HG03520 (cell line): Measurements from ENCODE around the gene INPP5D.
"Not testable (repeated sequence)": the region's sequence is repeated elsewhere in the genome, so short reads cannot be mapped to it uniquely, and the experiment has no call there.

Experiments
- ATAC-seq: cut with Tn5 transposase; IDR thresholded peaks from one replicate; pipeline ENCODE4 v1.9.1; 2021; ENCODE audit warnings: mild to moderate bottlenecking, moderate library complexity; ENCODE audit not compliant: unreplicated experiment

Gene INPP5D

DNA sequence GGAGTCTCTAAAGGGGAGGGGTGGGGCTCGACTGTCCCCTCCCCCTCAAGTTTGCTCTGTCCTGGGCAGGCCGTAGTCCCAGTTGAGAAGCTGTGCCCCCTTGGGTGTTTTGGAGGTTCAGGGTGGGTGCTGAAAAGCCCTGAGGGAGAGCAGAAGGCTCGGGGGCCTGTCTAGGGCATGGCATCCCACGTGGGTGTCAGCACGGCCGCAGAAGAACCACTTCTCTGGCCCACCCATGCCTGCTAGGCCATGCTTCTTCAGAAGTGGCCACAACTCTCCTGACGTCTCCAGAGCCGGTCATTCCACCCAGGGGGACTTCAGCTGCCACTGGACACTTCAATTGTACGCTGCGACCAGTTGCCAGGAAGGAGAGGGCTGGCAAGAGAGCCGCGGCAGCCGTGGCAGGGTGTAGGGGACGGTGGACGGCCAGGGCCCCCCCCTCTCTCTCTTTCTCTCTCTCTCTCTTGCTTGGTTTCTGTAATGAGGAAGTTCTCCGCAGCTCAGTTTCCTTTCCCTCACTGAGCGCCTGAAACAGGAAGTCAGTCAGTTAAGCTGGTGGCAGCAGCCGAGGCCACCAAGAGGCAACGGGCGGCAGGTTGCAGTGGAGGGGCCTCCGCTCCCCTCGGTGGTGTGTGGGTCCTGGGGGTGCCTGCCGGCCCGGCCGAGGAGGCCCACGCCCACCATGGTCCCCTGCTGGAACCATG, at the start of gene INPP5D:
TSS of gene INPP5D (plus strand) at position 546 of the 704 bp plus-strand sequence. CDS start at position 683, 137 bp downstream.
- peak; percentile 31 for ATAC-seq

DNA sequence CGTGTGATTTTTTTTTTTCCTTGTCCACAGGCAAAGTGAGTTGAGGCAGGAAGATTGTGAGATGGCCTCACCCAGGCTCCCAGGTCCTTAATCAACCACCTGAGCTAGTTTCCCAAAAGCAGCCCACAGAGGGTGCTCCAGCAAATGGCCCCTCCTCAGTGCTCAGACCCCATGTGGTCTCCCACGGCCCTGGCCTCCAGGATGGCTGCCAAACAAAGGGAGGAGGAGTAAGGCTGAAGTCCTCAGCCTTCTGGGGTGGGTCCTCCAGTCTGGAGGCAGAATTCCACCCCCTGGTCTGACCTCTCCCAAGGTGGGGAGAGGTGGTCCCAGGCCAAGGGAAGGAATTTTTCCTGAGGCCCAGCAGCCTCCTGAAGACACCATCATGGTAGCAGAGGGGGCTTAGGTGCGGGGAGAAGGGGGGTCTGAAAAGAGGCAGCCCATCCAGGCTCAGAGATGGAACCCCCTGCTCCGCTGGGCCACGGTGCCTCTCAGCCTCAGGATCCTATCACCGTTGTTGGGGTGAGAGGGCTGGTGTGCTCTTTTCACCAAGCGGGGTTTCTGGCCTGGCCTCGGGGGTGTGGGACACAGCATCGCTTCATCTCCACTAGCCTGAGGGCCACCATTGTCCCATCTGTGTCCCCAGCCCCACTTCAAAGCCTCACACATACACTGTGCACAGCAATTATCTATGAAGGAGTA, 49.4 kb upstream of the INPP5D start:
- no peak for ATAC-seq

DNA sequence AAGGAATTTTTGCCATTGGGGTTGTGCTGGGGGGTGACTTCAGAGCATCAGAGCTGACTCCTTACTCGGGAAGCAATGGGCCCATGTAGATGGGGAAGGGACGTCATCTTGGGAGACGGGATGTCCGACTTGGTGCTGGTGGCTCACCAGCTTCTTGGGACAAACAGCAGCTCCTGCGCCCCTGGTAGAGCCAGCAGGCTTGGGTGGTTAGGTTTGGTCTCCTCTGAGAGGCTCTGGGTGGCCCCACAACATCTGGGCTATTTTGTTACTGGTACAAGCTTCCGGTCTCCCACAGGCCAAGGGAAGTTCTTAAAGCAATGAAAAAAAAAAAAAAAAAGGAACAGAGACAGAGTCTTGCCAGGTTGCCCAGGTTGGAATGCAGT, 48.9 kb upstream of the INPP5D start:
- no peak for ATAC-seq

DNA sequence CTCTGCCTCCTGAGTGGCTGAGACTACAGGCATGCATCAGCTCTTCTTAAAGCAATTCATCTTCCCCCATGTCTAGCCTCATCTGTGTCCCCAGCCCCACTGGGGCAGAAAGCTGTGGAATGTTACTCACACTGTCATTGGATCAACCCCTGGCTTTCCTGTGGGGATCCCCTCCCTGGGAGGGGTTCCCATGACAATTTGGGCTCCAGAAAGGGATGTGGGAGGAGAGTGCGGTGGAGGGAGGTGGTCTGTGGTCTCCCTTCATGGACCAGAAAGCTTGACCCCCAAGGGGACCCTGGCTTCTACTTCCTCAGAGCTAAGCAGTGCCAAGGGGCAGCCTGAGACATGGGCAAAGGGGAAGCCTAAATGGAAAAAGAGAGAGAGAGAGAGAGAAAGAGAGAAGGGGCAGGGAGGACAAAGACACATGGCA, 48.4 kb upstream of the INPP5D start:
- ATAC-seq: no peak

- no peak for ATAC-seq
These were observed 47.7 kb upstream of the INPP5D start for GRCh38 chr2:233012301-233012971.

DNA sequence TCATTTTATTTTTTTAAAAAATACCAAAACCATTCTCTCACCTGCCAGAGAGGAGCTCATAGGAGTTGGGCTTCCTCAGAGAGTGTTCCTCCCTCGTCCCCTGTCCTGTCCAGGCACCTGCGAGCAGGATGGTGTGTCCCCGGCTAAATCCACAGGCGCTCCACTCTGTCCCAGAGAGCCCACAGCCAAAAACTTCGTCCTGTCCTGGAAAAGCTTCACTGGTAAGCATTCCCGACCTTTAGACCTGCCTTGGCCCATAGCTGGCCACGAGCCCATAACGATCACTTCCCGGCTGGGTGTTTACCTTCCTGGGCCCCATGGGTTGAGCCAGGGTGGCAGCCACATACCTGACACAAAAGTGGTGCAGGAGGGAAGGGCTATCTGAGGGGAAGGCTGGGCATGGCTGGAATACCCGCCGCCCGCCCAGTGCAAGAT, 47.1 kb upstream of the INPP5D start, which contains the start of gene NGEF:
TSS of gene NGEF (minus strand) at position 230 of the 435 bp plus-strand sequence. CDS start 38,366 bp downstream, outside the sequence.
- no peak for ATAC-seq

GRCh38 chr2:233013650-233014049, 46.5 kb upstream of the INPP5D start:
- no peak for ATAC-seq

DNA sequence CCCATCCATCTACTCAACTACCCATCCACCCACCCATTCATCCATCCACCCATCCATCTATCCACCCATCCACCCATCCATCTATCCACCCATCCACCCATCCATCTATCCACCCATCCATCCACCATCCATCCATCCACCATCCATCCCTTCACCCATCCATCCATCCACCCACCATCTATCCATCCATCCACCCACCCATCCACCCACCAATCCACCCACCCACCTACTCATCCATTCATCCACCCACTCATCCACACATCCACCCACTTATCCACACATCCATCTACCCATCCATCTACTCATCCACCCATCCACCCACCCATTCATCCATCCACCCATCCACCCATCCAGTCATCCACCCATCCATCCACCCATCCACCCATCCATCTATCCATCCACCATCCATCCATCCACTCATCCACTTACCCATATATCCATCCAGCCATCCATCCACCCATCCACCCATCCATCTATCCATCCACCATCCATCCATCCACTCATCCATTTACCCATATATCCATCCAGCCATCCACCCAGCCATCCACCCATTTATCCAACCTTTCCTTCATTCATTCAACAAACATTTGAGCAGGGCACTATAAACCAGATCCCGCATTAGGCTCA, 45.0 kb upstream of the INPP5D start:
- ATAC-seq: no peak

- ATAC-seq: no peak
These were observed 42.2 kb upstream of the INPP5D start for GRCh38 chr2:233017947-233018346.

DNA sequence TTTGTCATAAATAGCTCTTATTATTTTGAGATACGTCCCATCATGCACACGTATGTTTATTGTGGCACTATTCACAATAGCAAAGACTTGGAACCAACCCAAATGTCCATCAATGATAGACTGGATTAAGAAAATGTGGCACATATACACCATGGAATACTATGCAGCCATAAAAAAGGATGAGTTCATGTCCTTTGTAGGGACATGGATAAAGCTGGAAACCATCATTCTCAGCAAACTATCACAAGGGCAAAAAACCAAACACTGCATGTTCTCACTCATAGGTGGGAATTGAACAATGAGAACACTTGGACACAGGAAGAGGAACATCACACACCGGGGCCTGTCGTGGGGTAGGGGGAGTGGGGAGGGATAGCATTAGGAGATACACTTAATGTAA, 40.5 kb upstream of the INPP5D start:
- not testable (repeated sequence) for ATAC-seq

DNA sequence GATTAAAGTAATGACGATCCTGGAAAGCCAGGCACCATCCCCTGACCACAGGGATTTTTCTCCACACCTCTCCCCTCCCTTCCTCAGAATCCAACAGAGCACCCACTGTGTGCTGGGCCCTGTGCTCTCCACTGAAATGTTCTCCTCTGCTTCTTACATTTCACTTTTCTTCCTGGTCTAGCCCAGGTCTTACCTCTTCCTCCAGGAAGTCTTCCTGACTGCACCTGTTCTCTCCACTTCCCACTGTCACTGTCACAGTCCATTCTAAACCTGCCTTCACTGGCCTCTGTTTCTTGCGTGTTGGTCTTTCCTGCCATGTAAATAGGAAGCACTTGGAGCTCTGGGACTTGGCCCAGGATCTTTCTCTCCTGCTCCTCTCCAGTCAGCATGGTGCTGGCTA, 39.7 kb upstream of the INPP5D start:
- ATAC-seq: no peak

- ATAC-seq: no peak
These were observed 38.4 kb upstream of the INPP5D start for GRCh38 chr2:233021771-233022170.

DNA sequence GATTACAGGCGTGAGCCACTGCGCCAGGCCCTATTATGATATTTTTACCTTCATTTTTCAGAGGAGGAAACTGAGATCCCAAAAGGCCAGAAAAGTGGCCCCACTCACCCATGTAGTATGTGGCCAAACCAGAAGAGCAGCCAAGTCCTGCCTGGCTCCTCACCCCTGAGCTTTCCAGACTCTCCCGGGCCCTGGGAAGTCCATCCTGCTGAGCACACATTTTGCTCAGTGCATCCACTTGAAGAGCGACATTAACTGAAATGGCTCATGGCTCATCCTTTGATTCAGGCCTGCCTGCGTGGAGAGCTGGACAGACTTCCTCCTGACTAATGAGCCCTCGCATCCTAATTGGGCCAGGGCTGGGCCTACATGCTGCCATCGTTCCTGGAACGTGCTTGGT, 37.6 kb upstream of the INPP5D start:
- ATAC-seq: no peak

DNA sequence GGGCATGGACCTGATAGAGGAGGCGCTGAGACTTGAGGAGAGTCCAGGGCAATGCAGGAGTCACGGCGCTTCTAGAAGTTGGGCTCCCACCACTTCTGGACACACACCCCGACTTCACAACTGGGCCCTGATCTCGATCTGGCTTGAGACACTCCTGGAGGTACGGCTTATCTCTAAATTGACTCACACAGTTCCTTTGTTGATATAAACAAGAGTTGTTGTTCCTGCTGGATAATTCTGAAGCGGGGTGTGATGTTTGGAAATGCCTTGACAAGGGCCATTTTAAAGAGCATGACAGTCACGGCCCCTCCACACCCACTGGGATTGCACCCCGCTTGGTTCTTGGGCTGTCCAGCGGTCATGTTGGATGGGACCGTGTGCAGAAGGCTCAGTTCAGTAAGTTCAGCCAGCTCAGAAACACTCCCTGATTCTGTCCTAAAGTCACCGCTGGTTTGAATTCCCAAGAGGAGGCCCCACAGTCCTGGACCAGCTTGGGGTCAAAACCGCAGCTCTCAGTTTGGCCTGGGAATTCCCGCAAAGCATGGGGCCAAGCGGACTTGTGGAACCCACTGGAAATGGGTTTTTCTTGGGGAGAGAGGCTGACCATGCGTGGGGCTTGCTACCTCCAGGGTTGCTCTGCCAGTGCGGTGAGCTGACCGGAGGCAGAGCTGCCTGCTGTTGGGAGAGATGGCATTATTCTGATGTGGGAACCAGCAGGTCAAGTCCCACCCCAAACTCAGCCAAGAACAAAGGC, 37.0 kb upstream of the INPP5D start:
- ATAC-seq: no peak

GRCh38 chr2:233023761-233024410, 36.3 kb upstream of the INPP5D start:
- no peak for ATAC-seq

- no peak for ATAC-seq
These were observed 34.4 kb upstream of the INPP5D start for GRCh38 chr2:233025706-233026105.

DNA sequence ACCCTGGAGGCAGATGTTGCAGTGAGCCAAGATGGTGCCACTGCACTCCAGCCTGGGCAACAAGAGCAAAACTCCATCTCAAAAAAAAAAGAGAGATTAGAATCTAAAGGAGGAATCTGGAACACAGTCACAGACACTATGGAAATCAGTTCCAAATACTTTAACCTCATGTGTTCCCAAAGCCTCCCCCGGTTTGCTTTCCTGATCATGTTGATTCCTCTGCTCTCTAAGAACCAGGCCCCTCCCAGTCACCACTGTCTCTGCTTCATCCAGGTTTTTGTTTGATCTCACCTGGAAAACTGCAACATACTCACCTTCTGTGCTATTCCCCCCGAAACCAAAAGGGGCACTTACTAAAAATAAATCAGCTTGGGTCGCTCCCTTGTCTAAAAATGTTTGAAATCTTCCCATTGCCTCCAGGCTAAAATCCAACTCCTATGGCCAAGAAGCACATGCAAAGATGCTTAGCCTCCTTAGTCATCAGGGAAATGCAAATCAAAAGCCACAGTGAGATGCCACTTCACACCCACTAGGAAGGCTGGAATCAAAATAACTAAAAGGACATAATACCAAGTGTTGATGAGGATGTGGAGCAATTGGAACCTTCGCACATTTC, 33.8 kb upstream of the INPP5D start:
- no peak for ATAC-seq

DNA sequence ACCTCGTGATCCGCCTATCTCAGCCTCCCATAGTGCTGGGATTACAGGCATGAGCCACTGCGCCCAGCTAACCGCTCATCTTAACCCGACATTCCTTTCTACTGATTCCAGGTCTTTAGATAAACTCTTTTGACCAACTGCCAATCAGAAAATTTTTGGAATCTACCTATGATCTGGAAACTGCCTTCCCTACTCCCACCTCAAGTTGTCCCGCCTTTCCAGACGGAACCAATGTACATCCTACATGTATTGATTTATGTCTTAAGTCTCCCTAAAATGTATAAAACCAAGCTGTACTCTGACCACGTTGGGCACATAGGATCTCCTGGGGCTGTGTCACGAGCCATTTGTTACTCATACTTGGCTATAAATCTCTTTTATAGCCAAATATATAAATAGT, 30.8 kb upstream of the INPP5D start:
- no peak for ATAC-seq
